MM.1S (cell line): ENCODE data around the gene PIK3IP1.

ENCODE experiments used
- EZH2 ChIP-seq: fragments of 300-600 bp; sonication (generic); optimal IDR thresholded peaks from 2 replicates; pipeline ENCODE3; 2017; ENCODE audit warnings: low read depth, mild to moderate bottlenecking, antibody characterized with exemption, low read length, mixed read lengths
- TF ChIP-seq, protein P1 (sequence below): fragments of 300-600 bp; sonication (generic); IDR thresholded peaks from 2 replicates; pipeline ENCODE4 v1.5.1; 2016; ENCODE audit warnings: antibody characterized with exemption, low read length, mixed read lengths

- TF ChIP-seq, protein P1, sequence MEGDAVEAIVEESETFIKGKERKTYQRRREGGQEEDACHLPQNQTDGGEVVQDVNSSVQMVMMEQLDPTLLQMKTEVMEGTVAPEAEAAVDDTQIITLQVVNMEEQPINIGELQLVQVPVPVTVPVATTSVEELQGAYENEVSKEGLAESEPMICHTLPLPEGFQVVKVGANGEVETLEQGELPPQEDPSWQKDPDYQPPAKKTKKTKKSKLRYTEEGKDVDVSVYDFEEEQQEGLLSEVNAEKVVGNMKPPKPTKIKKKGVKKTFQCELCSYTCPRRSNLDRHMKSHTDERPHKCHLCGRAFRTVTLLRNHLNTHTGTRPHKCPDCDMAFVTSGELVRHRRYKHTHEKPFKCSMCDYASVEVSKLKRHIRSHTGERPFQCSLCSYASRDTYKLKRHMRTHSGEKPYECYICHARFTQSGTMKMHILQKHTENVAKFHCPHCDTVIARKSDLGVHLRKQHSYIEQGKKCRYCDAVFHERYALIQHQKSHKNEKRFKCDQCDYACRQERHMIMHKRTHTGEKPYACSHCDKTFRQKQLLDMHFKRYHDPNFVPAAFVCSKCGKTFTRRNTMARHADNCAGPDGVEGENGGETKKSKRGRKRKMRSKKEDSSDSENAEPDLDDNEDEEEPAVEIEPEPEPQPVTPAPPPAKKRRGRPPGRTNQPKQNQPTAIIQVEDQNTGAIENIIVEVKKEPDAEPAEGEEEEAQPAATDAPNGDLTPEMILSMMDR: no peak
- no peak for TF ChIP-seq EZH2
Observed at GRCh38 chr22:31248138-31248745, 44.0 kb downstream of the PIK3IP1 start.
